Type B pancreatic cell (in vitro differentiated cells): ENCODE measurements around the gene HUS1. TPM values are rescaled to one million over a fixed set of nuclear protein-coding genes. Genes with fewer than 3 reads are reported as not detected.
"Not testable (repeated sequence)": the region's sequence is repeated elsewhere in the genome, so short reads cannot be mapped to it uniquely, and the experiment has no call there.

Source experiments
- DNase-seq: peaks from one replicate; pipeline ENCODE4 v3.0.0; 2021; ENCODE audit warnings: mixed read lengths; ENCODE audit not compliant: unreplicated experiment; ENCODE audit errors: extremely low spot score
- H3K27ac Mint-ChIP-seq: 2 replicates; pipeline ENCODE4 v1.8.0; 2021; ENCODE audit warnings: mild to moderate bottlenecking, mixed read lengths
- H3K27me3 Mint-ChIP-seq: 2 replicates; pipeline ENCODE4 v1.8.0; 2021; ENCODE audit warnings: mixed read lengths
- H3K36me3 Mint-ChIP-seq: 2 replicates; pipeline ENCODE4 v1.8.0; 2021; ENCODE audit warnings: mixed read lengths
- H3K4me1 Mint-ChIP-seq: one replicate; pipeline ENCODE4 v1.8.0; 2021; ENCODE audit warnings: mixed read lengths; ENCODE audit not compliant: unreplicated experiment
- H3K4me3 Mint-ChIP-seq: 2 replicates; pipeline ENCODE4 v1.8.0; 2021; ENCODE audit warnings: mild to moderate bottlenecking, mixed read lengths
- H3K9me3 Mint-ChIP-seq: 2 replicates; pipeline ENCODE4 v1.8.0; 2021; ENCODE audit warnings: mixed read lengths
- total RNA-seq: library from RNA; stranded (reverse); gene quantifications from 2 replicates; pipeline ENCODE4 v1.2.1, GENCODE V29; 2021; ENCODE audit warnings: low replicate concordance
- TF ChIP-seq, protein P1 (sequence below): fragments of 200-600 bp; sonication (generic); conservative IDR thresholded peaks from 2 replicates; pipeline ENCODE4 v1.5.0; 2021; ENCODE audit warnings: antibody characterized with exemption, mild to moderate bottlenecking

HUS1 gene
- total RNA-seq, 1 donor from 2014 or later: 34.5 TPM

DNA sequence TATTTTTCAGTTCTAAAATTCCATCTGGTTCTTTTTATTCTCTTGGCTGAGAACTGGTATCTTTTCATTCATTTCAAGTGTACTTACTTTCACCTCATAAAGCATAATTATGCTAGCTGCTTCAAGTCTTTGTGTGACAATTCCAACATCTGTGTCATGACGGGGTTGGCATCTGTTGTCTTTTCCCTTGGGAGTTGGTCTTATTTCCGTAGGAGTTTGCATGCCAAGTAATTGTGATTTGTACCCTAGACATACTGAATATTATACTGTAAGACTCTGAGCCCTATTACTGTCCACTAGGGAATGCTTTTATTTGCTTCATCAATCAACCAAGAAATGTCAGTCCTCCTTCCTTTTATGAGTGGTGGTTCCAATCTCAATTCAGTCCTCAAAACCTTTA lies 24.6 kb upstream of the HUS1 start:
- TF ChIP-seq, protein P1, sequence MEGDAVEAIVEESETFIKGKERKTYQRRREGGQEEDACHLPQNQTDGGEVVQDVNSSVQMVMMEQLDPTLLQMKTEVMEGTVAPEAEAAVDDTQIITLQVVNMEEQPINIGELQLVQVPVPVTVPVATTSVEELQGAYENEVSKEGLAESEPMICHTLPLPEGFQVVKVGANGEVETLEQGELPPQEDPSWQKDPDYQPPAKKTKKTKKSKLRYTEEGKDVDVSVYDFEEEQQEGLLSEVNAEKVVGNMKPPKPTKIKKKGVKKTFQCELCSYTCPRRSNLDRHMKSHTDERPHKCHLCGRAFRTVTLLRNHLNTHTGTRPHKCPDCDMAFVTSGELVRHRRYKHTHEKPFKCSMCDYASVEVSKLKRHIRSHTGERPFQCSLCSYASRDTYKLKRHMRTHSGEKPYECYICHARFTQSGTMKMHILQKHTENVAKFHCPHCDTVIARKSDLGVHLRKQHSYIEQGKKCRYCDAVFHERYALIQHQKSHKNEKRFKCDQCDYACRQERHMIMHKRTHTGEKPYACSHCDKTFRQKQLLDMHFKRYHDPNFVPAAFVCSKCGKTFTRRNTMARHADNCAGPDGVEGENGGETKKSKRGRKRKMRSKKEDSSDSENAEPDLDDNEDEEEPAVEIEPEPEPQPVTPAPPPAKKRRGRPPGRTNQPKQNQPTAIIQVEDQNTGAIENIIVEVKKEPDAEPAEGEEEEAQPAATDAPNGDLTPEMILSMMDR: no peak
- no peaks in the 10 kb centered on the region for H3K36me3 Mint-ChIP-seq
- H3K27ac Mint-ChIP-seq: no peak overlapping the region
- H3K4me3 Mint-ChIP-seq: no peak overlapping the region
- no peaks in the 10 kb centered on the region for H3K27me3 Mint-ChIP-seq
- H3K4me1 Mint-ChIP-seq: no peaks in the 10 kb centered on the region
- peaks cover 7% of the 10 kb centered on the region for H3K9me3 Mint-ChIP-seq
- no peak for DNase-seq

GRCh38 chr7:48000164-48000563 lies 20.7 kb upstream of the HUS1 start:
- not testable (repeated sequence) for H3K36me3 Mint-ChIP-seq, H3K4me1 Mint-ChIP-seq, H3K4me3 Mint-ChIP-seq, H3K9me3 Mint-ChIP-seq, H3K27ac Mint-ChIP-seq, DNase-seq, H3K27me3 Mint-ChIP-seq

- H3K4me3 Mint-ChIP-seq: no peak overlapping the region
- H3K36me3 Mint-ChIP-seq: peaks cover 4% of the 10 kb centered on the region
- H3K27me3 Mint-ChIP-seq: peaks cover 5% of the 10 kb centered on the region
- peaks cover 12% of the 10 kb centered on the region for H3K9me3 Mint-ChIP-seq
- no peak overlapping the region for H3K27ac Mint-ChIP-seq
- H3K4me1 Mint-ChIP-seq: no peaks in the 10 kb centered on the region
- DNase-seq: no peak
- TF ChIP-seq, protein P1: no peak
These were observed 20.0 kb upstream of the HUS1 start for GRCh38 chr7:47999413-47999812.

- peak overlapping the region; percentile 89 for H3K4me3 Mint-ChIP-seq
- peaks cover 28% of the 10 kb centered on the region for H3K4me1 Mint-ChIP-seq
- peaks cover 6% of the 10 kb centered on the region for H3K9me3 Mint-ChIP-seq
- peak overlapping the region; percentile 63 for H3K27ac Mint-ChIP-seq
- DNase-seq: no peak
- TF ChIP-seq, protein P1: no peak
- H3K27me3 Mint-ChIP-seq: peaks cover 5% of the 10 kb centered on the region
- H3K36me3 Mint-ChIP-seq: peaks cover 4% of the 10 kb centered on the region
These were observed 13.0 kb upstream of the HUS1 start for GRCh38 chr7:47992446-47992845.

- Mint-ChIP-seq H3K4me3 (peak overlapping the region; percentile 89), H3K27ac (peak overlapping the region; percentile 63), H3K4me1 (peaks cover 28% of the 10 kb centered on the region), H3K27me3 (peaks cover 5% of the 10 kb centered on the region), H3K36me3 (peaks cover 4% of the 10 kb centered on the region), H3K9me3 (peaks cover 6% of the 10 kb centered on the region)
- peak; percentile 75 for DNase-seq
- TF ChIP-seq, protein P1: peak; percentile 71
These were observed 12.4 kb upstream of the HUS1 start for GRCh38 chr7:47991741-47992311.

- TF ChIP-seq, protein P1: no peak
These were observed 11.9 kb upstream of the HUS1 start for GRCh38 chr7:47991270-47991669.

More at GRCh38 chr7:47991270-47991669, 11.9 kb upstream of the HUS1 start:
- H3K4me1 Mint-ChIP-seq: peaks cover 28% of the 10 kb centered on the region
- peak overlapping the region; percentile 89 for H3K4me3 Mint-ChIP-seq
- peaks cover 6% of the 10 kb centered on the region for H3K9me3 Mint-ChIP-seq
- no peak for DNase-seq
- peaks cover 4% of the 10 kb centered on the region for H3K36me3 Mint-ChIP-seq
- H3K27me3 Mint-ChIP-seq: peaks cover 5% of the 10 kb centered on the region
- peak overlapping the region; percentile 63 for H3K27ac Mint-ChIP-seq
